ENCODE results near the gene APH1A. TPM values are rescaled to one million over a fixed set of nuclear protein-coding genes. Genes with fewer than 3 reads are reported as not detected.
A peak's percentile ranks its signal among the peaks of the same experiment; 100 is the strongest.

Gene APH1A
- total RNA-seq, 4 donors from 2014 or later = 114 to 133 (median 116) TPM

GRCh38 chr1:150280138-150280707 is 11.4 kb upstream of the APH1A start:
- intact Hi-C loops (cut with DNase I) = no loop called here
- peaks cover 10 to 17% of the 10 kb centered on the region in 2 donors for H3K4me1 ChIP-seq
- DNase-seq = no peak
- H3K27me3 ChIP-seq = no peaks in the 10 kb centered on the region
- no peak overlapping the region for H3K4me3 ChIP-seq (replicated peaks in 1 of 3)
- H3K27ac ChIP-seq = peak overlapping the region in 1 of 3 donors; percentile 91
- no peaks in the 10 kb centered on the region for H3K9me3 ChIP-seq
- 83 to 84% methylated on average over 6 of the region's 6 CpGs for WGBS, 2 donors
- no peaks in the 10 kb centered on the region for H3K36me3 ChIP-seq
- TF ChIP-seq POLR2A (IDR thresholded peaks at IDR 0.05) = no peak
- no peak for TF ChIP-seq CTCF (IDR thresholded peaks at IDR 0.05)

GRCh38 chr1:150273311-150273710 is 4.5 kb upstream of the APH1A start:
- no peaks in the 10 kb centered on the region for H3K27me3 ChIP-seq
- no peak overlapping the region for H3K4me3 ChIP-seq (replicated peaks in 1 of 3)
- WGBS, 2 donors = 47 to 78% methylated on average over 1 of the region's 1 CpG
- peak overlapping the region in 1 of 3 donors; percentile 30 for H3K27ac ChIP-seq
- no peaks in the 10 kb centered on the region for H3K36me3 ChIP-seq
- intact Hi-C loops (cut with DNase I) = no loop called here
- H3K9me3 ChIP-seq = no peaks in the 10 kb centered on the region
- no peak for DNase-seq
- TF ChIP-seq CTCF (IDR thresholded peaks at IDR 0.05) (no peak), POLR2A (IDR thresholded peaks at IDR 0.05) (no peak)
- H3K4me1 ChIP-seq = peaks cover 0 to 7% of the 10 kb centered on the region in 2 donors

- no peak for DNase-seq
- H3K4me1 ChIP-seq = peaks cover 7 to 19% of the 10 kb centered on the region in 2 donors
- no peak overlapping the region for H3K4me3 ChIP-seq (replicated peaks in 1 of 3)
- no peak overlapping the region for H3K27ac ChIP-seq
- no peaks in the 10 kb centered on the region for H3K9me3 ChIP-seq
- H3K36me3 ChIP-seq = peaks cover under 1% of the 10 kb centered on the region in 2 donors
- intact Hi-C loops (cut with DNase I) = no loop called here
- H3K27me3 ChIP-seq = no peaks in the 10 kb centered on the region
- TF ChIP-seq POLR2A (IDR thresholded peaks at IDR 0.05) = no peak
- TF ChIP-seq CTCF (IDR thresholded peaks at IDR 0.05) = no peak
- WGBS, 2 donors = 95% methylated on average over 7 of the region's 7 CpGs
Measured at GRCh38 chr1:150271291-150271959, 2.6 kb upstream of the APH1A start.

GRCh38 chr1:150269451-150269850 is 635 bp upstream of the APH1A start:
- WGBS, 2 donors = 37 to 38% methylated on average over 10 of the region's 10 CpGs
- intact Hi-C loops (cut with DNase I) = no loop called here
- Histone ChIP-seq H3K27me3 (no peaks in the 10 kb centered on the region), H3K4me1 (peaks cover 7 to 19% of the 10 kb centered on the region in 2 donors), H3K4me3 (replicated peaks in 1 of 3) (peak overlapping the region in 2 of 3 donors; percentile 18 to 69), H3K36me3 (peaks cover 16 to 17% of the 10 kb centered on the region in 2 donors), H3K9me3 (no peaks in the 10 kb centered on the region), H3K27ac (peak overlapping the region; percentile 41 to 96 (median 79))
- no peak for TF ChIP-seq POLR2A (IDR thresholded peaks at IDR 0.05)
- DNase-seq = no peak

- Histone ChIP-seq H3K36me3 (peaks cover 17 to 20% of the 10 kb centered on the region in 2 donors), H3K4me3 (replicated peaks in 1 of 3) (peak overlapping the region; percentile 69 to 99 (median 93)), H3K9me3 (no peaks in the 10 kb centered on the region), H3K4me1 (peaks cover 7 to 19% of the 10 kb centered on the region in 2 donors), H3K27ac (peak overlapping the region; percentile 76 to 96 (median 79)), H3K27me3 (no peaks in the 10 kb centered on the region)
- intact Hi-C loops (cut with DNase I) = no loop called here
- 0% methylated on average over 20 to 21 of the region's 21 CpGs for WGBS, 2 donors
- no peak for TF ChIP-seq POLR2A (IDR thresholded peaks at IDR 0.05)
- no peak for TF ChIP-seq CTCF (IDR thresholded peaks at IDR 0.05)
- peak; percentile 52 to 57 for DNase-seq
Measured at GRCh38 chr1:150268340-150268704, 494 bp downstream of the APH1A start.

Data from thyroid gland (tissue), 4 donors.